Right lobe of liver (tissue), 4 donors: ENCODE measurements around the gene MUC6.

ENCODE experiments used
- CTCF ChIP-seq, 4 donors: fragments of 200-600 bp in 3 of 4; fragments of 450-650 bp in 1 of 4; IDR thresholded peaks; one replicate each; pipeline versions ENCODE4 v1.5.1 to v1.8.0; 2016 to 2022; ENCODE audit warnings: antibody characterized with exemption in 4 of 4, mild to moderate bottlenecking in 2 of 4
- POLR2A ChIP-seq: fragments of 450-650 bp; IDR thresholded peaks from one replicate; pipeline ENCODE4 v1.6.1; 2017; ENCODE audit warnings: antibody characterized with exemption, mild to moderate bottlenecking
- donor health status: DM: no; HTN: no; CAD: no.
- donor health status: DM: no; HTN: no; CAD: no.
- donor health status: DM: no; HTN: yes; CAD: no.

DNA sequence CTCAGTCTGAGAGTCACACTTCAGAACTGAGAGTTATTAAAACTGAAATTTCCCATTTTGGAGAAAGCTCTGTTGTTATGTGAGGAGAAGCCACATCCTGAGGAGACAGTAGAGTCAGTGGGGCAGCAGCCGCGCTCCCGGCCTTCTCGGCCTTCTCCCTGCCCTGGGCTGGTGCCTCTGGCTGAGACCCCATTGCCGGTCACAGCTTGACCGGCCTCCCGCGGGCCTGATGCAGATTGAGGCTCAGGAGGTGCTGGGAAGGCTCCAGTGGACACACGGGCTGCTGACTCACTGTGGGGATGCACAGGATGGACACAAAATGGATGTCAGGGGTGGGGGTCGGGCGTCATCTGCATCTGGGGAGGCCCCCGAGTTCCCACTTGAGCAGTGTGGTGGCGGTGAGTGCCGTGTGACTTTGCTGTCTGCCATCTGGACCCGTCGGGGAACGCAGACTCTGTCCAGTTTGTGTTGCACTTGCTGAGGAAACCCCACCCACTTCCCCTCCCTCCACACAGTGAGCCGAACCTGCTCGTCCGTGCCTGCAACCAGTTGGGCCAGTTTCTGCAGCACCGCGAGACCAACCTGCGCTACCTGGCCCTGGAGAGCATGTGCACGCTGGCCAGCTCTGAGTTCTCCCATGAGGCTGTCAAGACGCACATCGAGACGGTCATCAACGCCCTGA, 50.1 kb downstream of the MUC6 start:
- TF ChIP-seq CTCF (IDR thresholded peaks at IDR 0.05) (no peak), POLR2A (no peak)
